ENCODE results near the gene MPEG1. TPM values are rescaled to one million over a fixed set of nuclear protein-coding genes. Genes with fewer than 3 reads are reported as not detected.
A peak's percentile ranks its signal among the peaks of the same experiment; 100 is the strongest.

Gene MPEG1
- total and polyA plus RNA-seq, 10 donors = 46.0 to 410 (median 246) TPM

DNA sequence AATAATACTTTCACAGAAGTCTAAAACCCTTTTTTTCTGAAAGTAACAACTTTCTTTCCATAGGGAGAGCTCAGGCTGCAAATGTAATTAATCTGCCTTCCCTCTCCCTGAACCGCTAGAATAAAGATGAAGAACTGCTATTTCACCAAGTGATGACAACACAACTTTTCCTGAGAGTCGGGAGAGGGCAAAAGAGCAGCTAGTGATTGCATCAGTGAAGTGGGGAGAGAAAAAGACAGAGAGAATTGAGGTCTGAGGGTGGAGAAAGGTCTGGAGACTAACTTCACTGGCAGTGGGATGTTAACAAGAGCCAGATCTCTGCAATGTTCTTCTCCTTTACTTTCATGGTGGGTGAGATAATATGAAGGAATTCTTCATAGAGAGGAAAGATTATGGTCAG is 10.9 kb upstream of the MPEG1 start:
- no peaks in the 10 kb centered on the region for H3K36me3 ChIP-seq
- no peaks in the 10 kb centered on the region for H3K9me3 ChIP-seq
- intact Hi-C loops (cut with DNase I; ENCODE audit: low total_unique reads) = no loop called here
- no peaks in the 10 kb centered on the region for H3K27me3 ChIP-seq (replicated peaks in 1 of 7)
- peaks cover 22 to 80% (median 53%) of the 10 kb centered on the region in 6 donors for H3K4me1 ChIP-seq
- WGBS, 5 donors = 24 to 68% (median 40%) methylated on average over 2 of the region's 2 CpGs
- peak overlapping the region; percentile 49 to 90 (median 84) for H3K27ac ChIP-seq
- peak overlapping the region in 1 of 8 donors; percentile 42 for H3K4me3 ChIP-seq
- TF ChIP-seq, protein P1, sequence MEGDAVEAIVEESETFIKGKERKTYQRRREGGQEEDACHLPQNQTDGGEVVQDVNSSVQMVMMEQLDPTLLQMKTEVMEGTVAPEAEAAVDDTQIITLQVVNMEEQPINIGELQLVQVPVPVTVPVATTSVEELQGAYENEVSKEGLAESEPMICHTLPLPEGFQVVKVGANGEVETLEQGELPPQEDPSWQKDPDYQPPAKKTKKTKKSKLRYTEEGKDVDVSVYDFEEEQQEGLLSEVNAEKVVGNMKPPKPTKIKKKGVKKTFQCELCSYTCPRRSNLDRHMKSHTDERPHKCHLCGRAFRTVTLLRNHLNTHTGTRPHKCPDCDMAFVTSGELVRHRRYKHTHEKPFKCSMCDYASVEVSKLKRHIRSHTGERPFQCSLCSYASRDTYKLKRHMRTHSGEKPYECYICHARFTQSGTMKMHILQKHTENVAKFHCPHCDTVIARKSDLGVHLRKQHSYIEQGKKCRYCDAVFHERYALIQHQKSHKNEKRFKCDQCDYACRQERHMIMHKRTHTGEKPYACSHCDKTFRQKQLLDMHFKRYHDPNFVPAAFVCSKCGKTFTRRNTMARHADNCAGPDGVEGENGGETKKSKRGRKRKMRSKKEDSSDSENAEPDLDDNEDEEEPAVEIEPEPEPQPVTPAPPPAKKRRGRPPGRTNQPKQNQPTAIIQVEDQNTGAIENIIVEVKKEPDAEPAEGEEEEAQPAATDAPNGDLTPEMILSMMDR (IDR thresholded peaks at IDR 0.05 in 8 of 11, conservative IDR thresholded peaks at IDR 0.05 in 3 of 11) = no peak
- TF ChIP-seq POLR2A (IDR thresholded peaks at IDR 0.05) (no peak), POLR2AphosphoS5 (IDR thresholded peaks at IDR 0.05) (no peak)
- no peak for DNase-seq

DNA sequence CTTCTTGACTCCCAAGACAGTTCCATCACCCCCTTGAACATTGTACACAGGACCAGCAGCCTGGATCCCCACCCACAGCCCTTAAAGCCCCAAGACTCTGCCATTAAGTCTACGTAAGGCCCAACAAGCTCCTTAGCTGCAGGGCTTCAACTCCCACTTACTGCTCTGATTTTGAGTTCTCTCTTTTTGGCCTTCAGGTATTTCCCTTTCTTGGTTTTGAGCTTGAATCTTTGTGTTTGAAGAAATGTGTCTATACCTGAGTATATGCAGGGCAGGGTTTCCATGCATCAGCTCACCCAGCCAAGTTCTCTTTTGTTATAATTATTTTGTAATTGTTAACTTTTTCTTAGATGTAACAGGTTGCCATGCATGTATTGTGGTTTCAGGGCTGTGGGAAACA is 10.4 kb upstream of the MPEG1 start:
- TF ChIP-seq POLR2A (IDR thresholded peaks at IDR 0.05) (no peak), POLR2AphosphoS5 (IDR thresholded peaks at IDR 0.05) (no peak)
- TF ChIP-seq, protein P1 (IDR thresholded peaks at IDR 0.05 in 8 of 11, conservative IDR thresholded peaks at IDR 0.05 in 3 of 11) = no peak
- intact Hi-C loops (cut with DNase I; ENCODE audit: low total_unique reads) = no loop called here
- Histone ChIP-seq H3K4me1 (peaks cover 22 to 85% (median 55%) of the 10 kb centered on the region in 6 donors), H3K36me3 (no peaks in the 10 kb centered on the region), H3K27ac (peak overlapping the region; percentile 49 to 90 (median 84)), H3K27me3 (replicated peaks in 1 of 7) (no peaks in the 10 kb centered on the region), H3K4me3 (peak overlapping the region in 1 of 8 donors; percentile 42), H3K9me3 (no peaks in the 10 kb centered on the region)
- WGBS, 5 donors = 54 to 88% (median 68%) methylated on average over 1 of the region's 1 CpG
- DNase-seq = no peak

DNA sequence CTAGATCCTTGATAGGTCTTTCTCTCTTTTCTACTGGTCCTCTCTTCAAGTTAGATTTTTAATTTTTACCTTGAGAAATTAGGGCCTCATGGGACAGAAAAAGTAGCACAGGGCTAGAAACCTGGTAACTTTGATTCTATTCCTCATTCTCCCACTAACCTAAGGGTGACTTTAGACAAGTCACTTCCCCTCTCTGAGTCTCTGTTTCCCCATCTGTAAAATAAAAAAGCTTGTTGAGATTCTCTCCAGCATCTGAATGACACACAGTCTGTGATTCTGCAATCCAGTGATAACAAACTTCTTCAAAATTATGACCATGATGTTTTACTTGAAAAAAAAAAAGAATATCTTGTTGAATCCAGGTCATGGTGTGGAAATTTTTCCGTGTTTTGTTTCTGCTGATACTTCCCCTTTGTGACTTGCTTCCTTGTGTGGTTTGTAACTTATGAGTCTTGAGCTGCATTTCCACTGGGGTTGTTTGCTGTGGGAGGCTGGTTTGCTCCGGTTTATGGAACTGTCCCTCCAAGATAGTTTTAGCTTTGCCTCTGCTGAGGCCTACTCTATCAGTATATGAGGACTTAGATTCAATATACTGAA is 9.8 kb upstream of the MPEG1 start:
- Histone ChIP-seq H3K9me3 (no peaks in the 10 kb centered on the region), H3K27ac (peak overlapping the region; percentile 49 to 90 (median 84)), H3K27me3 (replicated peaks in 1 of 7) (no peaks in the 10 kb centered on the region), H3K4me1 (peaks cover 22 to 91% (median 56%) of the 10 kb centered on the region in 6 donors), H3K4me3 (peak overlapping the region in 1 of 8 donors; percentile 42), H3K36me3 (no peaks in the 10 kb centered on the region)
- no peak for DNase-seq
- 33 to 48% (median 43%) methylated on average over 2 of the region's 2 CpGs for WGBS, 5 donors
- no peak for TF ChIP-seq POLR2A (IDR thresholded peaks at IDR 0.05)
- peak in 1 of 3 donors; percentile 71 for TF ChIP-seq POLR2AphosphoS5 (IDR thresholded peaks at IDR 0.05)
- intact Hi-C loops (cut with DNase I; ENCODE audit: low total_unique reads) = no loop called here

DNA sequence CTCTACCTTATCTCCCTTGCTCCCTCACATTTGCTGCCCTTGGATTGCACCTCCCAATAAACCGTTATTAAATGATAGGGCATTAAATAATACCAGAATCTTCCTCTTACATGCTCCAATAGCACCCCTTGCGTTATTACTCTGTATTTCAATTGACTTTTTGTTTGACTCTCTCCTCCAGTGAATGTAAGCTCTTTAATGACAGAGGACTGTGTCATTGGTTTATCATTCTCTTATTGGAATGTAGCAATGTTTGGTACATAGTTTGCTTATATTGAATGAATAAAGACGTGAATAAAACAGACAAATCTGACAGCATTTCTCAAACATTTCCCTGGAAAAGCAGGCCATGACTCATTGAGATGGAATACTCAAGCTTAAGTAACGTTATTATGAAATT is 8.7 kb upstream of the MPEG1 start:
- Histone ChIP-seq H3K4me3 (peak overlapping the region in 1 of 8 donors; percentile 42), H3K27ac (peak overlapping the region; percentile 31 to 90 (median 84)), H3K36me3 (no peaks in the 10 kb centered on the region), H3K27me3 (replicated peaks in 1 of 7) (no peaks in the 10 kb centered on the region), H3K9me3 (no peaks in the 10 kb centered on the region), H3K4me1 (peaks cover 25 to 96% (median 60%) of the 10 kb centered on the region in 6 donors)
- no peak for DNase-seq
- intact Hi-C loops (cut with DNase I; ENCODE audit: low total_unique reads) = no loop called here
- TF ChIP-seq, protein P1 (IDR thresholded peaks at IDR 0.05 in 8 of 11, conservative IDR thresholded peaks at IDR 0.05 in 3 of 11) = no peak
- TF ChIP-seq POLR2A (IDR thresholded peaks at IDR 0.05) (no peak), POLR2AphosphoS5 (IDR thresholded peaks at IDR 0.05) (no peak)
- WGBS, 5 donors = 62 to 90% (median 71%) methylated on average over 4 of the region's 4 CpGs
